Stomach (tissue), 4 donors: ENCODE results near the gene FRMD8.

Experiments used
- EP300 ChIP-seq: sonication (generic); formaldehyde crosslinking; IDR thresholded peaks from one replicate; pipeline ENCODE4 v1.6.1; 2017; ENCODE audit warnings: antibody characterized with exemption
- TF ChIP-seq, protein P1 (sequence below), 7 experiments: fragments of 450-650 bp in 4 of 7; fragments of 200-600 bp in 3 of 7; sonication (generic) in 3 of 7; IDR thresholded peaks; one replicate each; pipeline ENCODE4 v1.5.1; 2016 to 2019; ENCODE audit warnings: antibody characterized with exemption in 7 of 7, control low read depth in 2 of 7, mild to moderate bottlenecking in 1 of 7

DNA sequence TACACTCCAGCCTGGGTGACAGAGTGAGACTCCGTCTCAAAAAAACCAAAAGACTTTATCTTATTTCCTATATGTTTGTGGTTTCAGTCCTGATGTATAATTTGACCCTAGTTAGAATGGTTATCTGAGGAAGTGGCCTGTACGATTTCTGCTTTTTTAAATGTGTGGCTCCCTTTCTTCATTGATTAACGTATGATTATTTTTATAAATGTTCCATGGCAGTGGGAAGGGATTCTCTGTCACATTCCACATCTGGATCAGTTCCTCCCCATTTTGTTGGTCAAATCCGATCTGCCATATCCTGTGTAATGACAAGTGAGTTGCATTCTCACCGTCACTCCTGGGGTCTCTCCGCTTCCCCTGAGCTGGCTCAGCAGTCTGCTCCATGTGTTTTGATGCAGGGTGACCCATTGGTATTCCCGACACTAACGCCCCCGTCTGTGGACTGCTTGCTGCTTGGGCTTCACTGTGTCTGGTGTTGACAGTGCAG is 56.5 kb downstream of the FRMD8 start:
- TF ChIP-seq, protein P1, sequence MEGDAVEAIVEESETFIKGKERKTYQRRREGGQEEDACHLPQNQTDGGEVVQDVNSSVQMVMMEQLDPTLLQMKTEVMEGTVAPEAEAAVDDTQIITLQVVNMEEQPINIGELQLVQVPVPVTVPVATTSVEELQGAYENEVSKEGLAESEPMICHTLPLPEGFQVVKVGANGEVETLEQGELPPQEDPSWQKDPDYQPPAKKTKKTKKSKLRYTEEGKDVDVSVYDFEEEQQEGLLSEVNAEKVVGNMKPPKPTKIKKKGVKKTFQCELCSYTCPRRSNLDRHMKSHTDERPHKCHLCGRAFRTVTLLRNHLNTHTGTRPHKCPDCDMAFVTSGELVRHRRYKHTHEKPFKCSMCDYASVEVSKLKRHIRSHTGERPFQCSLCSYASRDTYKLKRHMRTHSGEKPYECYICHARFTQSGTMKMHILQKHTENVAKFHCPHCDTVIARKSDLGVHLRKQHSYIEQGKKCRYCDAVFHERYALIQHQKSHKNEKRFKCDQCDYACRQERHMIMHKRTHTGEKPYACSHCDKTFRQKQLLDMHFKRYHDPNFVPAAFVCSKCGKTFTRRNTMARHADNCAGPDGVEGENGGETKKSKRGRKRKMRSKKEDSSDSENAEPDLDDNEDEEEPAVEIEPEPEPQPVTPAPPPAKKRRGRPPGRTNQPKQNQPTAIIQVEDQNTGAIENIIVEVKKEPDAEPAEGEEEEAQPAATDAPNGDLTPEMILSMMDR (IDR thresholded peaks at IDR 0.05): no peak
- TF ChIP-seq EP300: no peak
